Mesenteric fat pad (tissue), 1 donor: ENCODE measurements around the gene LRFN3. TPM values are rescaled to one million over a fixed set of nuclear protein-coding genes. Genes with fewer than 3 reads are reported as not detected.

ENCODE experiments used
- total RNA-seq: library from RNA; stranded (reverse); fragmentation: NEBNext Ultra II Directional; extraction: Animal tissue kit (Norgen Biotek cat#: 25700); gene quantifications from one replicate; pipeline ENCODE4 v1.2.1, GENCODE V29; 2021
- donor health status: DM: yes; HTN: yes; CAD: no.

Gene LRFN3
- total RNA-seq, 1 donor from 2014 or later = 11.5 TPM

Other genes with a start within 250 kb of the LRFN3 start
- gene ZBTB32, start 231.8 kb upstream of the LRFN3 start, total RNA-seq = not detected
- gene KMT2B, start 218.4 kb upstream of the LRFN3 start, total RNA-seq = 33.5 TPM
- gene IGFLR1, start 193.9 kb upstream of the LRFN3 start, total RNA-seq = 10.8 TPM
- gene U2AF1L4, start 191.0 kb upstream of the LRFN3 start, total RNA-seq = 12.8 TPM
- 66.8 TPM for gene PSENEN, start 190.7 kb upstream of the LRFN3 start, total RNA-seq
- gene LIN37, start 187.8 kb upstream of the LRFN3 start, total RNA-seq = 12.9 TPM
- gene HSPB6, start 179.3 kb upstream of the LRFN3 start, total RNA-seq = 506 TPM
- gene PROSER3, start 178.2 kb upstream of the LRFN3 start, total RNA-seq = 16.6 TPM
- 2.7 TPM for gene ARHGAP33, start 160.8 kb upstream of the LRFN3 start, total RNA-seq
- not detected for gene PRODH2, start 123.5 kb upstream of the LRFN3 start, total RNA-seq
- gene NPHS1, start 83.9 kb upstream of the LRFN3 start, total RNA-seq = not detected
- gene KIRREL2, start 79.5 kb upstream of the LRFN3 start, total RNA-seq = not detected
- gene APLP1, start 67.8 kb upstream of the LRFN3 start, total RNA-seq = 3.5 TPM
- 33.3 TPM for gene NFKBID, start 35.8 kb upstream of the LRFN3 start, total RNA-seq
- gene HCST, start 33.8 kb upstream of the LRFN3 start, total RNA-seq = 20.9 TPM
- gene TYROBP, start 28.1 kb upstream of the LRFN3 start, total RNA-seq = 201 TPM
- 8.2 TPM for gene SDHAF1, start 58.8 kb downstream of the LRFN3 start, total RNA-seq
- not detected for gene SYNE4, start 72.4 kb downstream of the LRFN3 start, total RNA-seq
- 12.6 TPM for gene ALKBH6, start 77.8 kb downstream of the LRFN3 start, total RNA-seq
- gene CLIP3, start 96.5 kb downstream of the LRFN3 start, total RNA-seq = 19.7 TPM
- 5.2 TPM for gene THAP8, start 117.9 kb downstream of the LRFN3 start, total RNA-seq
- gene WDR62, start 118.5 kb downstream of the LRFN3 start, total RNA-seq = 0.32 TPM
- gene OVOL3, start 174.8 kb downstream of the LRFN3 start, total RNA-seq = not detected
- 63.6 TPM for gene POLR2I, start 178.5 kb downstream of the LRFN3 start, total RNA-seq
- gene TBCB, start 179.1 kb downstream of the LRFN3 start, total RNA-seq = 87.1 TPM
- 647 TPM for gene CAPNS1, start 203.7 kb downstream of the LRFN3 start, total RNA-seq
- gene COX7A1, start 216.1 kb downstream of the LRFN3 start, total RNA-seq = 273 TPM